ENCODE measurements around the gene EFR3B. TPM values are rescaled to one million over a fixed set of nuclear protein-coding genes. Genes with fewer than 3 reads are reported as not detected.

EFR3B gene
- total RNA-seq, 1 experiment from 2014 or later, result 7.0 TPM

- H2AK5ac ChIP-seq (ENCODE audit: insufficient read length, low read length), result no peak overlapping the region
- H3K27ac Mint-ChIP-seq, result peak overlapping the region in 1 of 3 experiments; percentile 94; a peak in 2 of 7 replicates
These were observed 705 bp downstream of the EFR3B start for GRCh38 chr2:25042321-25043240.

More at GRCh38 chr2:25042321-25043240, 705 bp downstream of the EFR3B start:
- H2BK20ac ChIP-seq (ENCODE audit: low read depth, low read length, poor library complexity, severe bottlenecking), result no peak overlapping the region
- peak overlapping the region; percentile 78 for H3K14ac ChIP-seq (ENCODE audit: insufficient read depth, low read length)
- no peak overlapping the region for H3K56ac ChIP-seq (ENCODE audit: insufficient read length, low read depth, low read length)
- no peak overlapping the region for H4K8ac ChIP-seq (replicated peaks; ENCODE audit: insufficient read length, low read depth, low read length)
- H3K27me3 ChIP-seq (ENCODE audit: insufficient read depth, low read length), result peaks cover 4% of the 10 kb centered on the region; the same call in 1 of the 2 replicates
- H3T11ph ChIP-seq (ENCODE audit: low read length), result no peak overlapping the region
- H2AFZ ChIP-seq (ENCODE audit: low read length), result no peak overlapping the region
- no peak overlapping the region for H2BK120ac ChIP-seq (ENCODE audit: low read depth, low read length, poor library complexity, severe bottlenecking)
- peak; percentile 38 for DNase-seq
- no peak overlapping the region for H4K5ac ChIP-seq (ENCODE audit: insufficient read length, low read depth, low read length)
- Mint-ChIP-seq H3K4me3 (peak overlapping the region; percentile 84 to 91), H3K9me3 (no peaks in the 10 kb centered on the region; a peak in 1 of 5 replicates), H3K4me1 (peaks cover 23 to 27% of the 10 kb centered on the region in 2 experiments), H3K36me3 (ENCODE audit: insufficient read depth in 1 of 3, low read depth in 3 of 3) (peaks cover 2 to 16% (median 7%) of the 10 kb centered on the region in 3 experiments; a peak in 6 of 7 replicates), H3K27me3 (ENCODE audit: low read depth) (peaks cover 53% of the 10 kb centered on the region)
- no peaks in the 10 kb centered on the region for H3K79me1 ChIP-seq (ENCODE audit: insufficient read depth, low read depth, low read length, poor library complexity, severe bottlenecking)
- H3K4me2 ChIP-seq (ENCODE audit: insufficient read depth, insufficient read length, low read length), result peak overlapping the region; percentile 73
- no peak overlapping the region for H3K27ac ChIP-seq (ENCODE audit: insufficient read length, low read depth, low read length)
- H3K23ac ChIP-seq (ENCODE audit: insufficient read length, low read depth, low read length), result no peak overlapping the region
- no peak overlapping the region for H2BK12ac ChIP-seq (ENCODE audit: insufficient read length, low read depth, low read length)
- H2BK15ac ChIP-seq (ENCODE audit: low read depth, low read length), result no peak overlapping the region; the same call in 1 of the 2 replicates
- H3K18ac ChIP-seq (ENCODE audit: insufficient read length, low read depth, low read length), result peak overlapping the region; percentile 44
- peaks cover 17% of the 10 kb centered on the region for H3K23me2 ChIP-seq (ENCODE audit: insufficient read length, low read depth, low read length, poor library complexity, severe bottlenecking)
- H2BK5ac ChIP-seq (ENCODE audit: insufficient read length, low read length), result no peak overlapping the region
- WGBS (ENCODE audit: extremely low coverage, insufficient read length, low lambda C conversion rate), result no CpG with 5 or more reads among the region's 76 CpGs
- no peaks in the 10 kb centered on the region for H4K20me1 ChIP-seq (ENCODE audit: control insufficient read depth, insufficient read depth, insufficient read length)
- no peaks in the 10 kb centered on the region for H3K9me3 ChIP-seq (ENCODE audit: control insufficient read depth, low read depth, low read length)
- peak overlapping the region; percentile 36 for H3K9ac ChIP-seq (ENCODE audit: extremely low read depth, insufficient read length, low read length)
- H4K91ac ChIP-seq (ENCODE audit: insufficient read length, low read depth, low read length), result no peak overlapping the region
- no peak overlapping the region for H3K4ac ChIP-seq (ENCODE audit: low read depth, low read length)
- TF ChIP-seq CTCF (conservative IDR thresholded peaks at IDR 0.05), result no peak
- no peaks in the 10 kb centered on the region for H3K4me1 ChIP-seq (ENCODE audit: insufficient read depth, low read length)
- no peaks in the 10 kb centered on the region for H3K79me2 ChIP-seq (ENCODE audit: insufficient read depth, low read length)
